H1 (cell line): ENCODE data around the gene CSPG5. TPM values are rescaled to one million over a fixed set of nuclear protein-coding genes. Genes with fewer than 3 reads are reported as not detected.

Experiments used
- CBX8 ChIP-seq: fragments of 300-800, 300-1000 bp; sonication (generic); IDR thresholded peaks from 2 replicates; pipeline ENCODE4 v1.7.1; 2016; ENCODE audit warnings: low read depth, low read length, borderline replicate concordance
- CHD7 ChIP-seq: fragments of 300-600 bp; sonication (generic); IDR thresholded peaks from 2 replicates; pipeline ENCODE4 v1.7.1; 2012; ENCODE audit warnings: low read length, moderate library complexity, mild to moderate bottlenecking, inconsistent platforms; ENCODE audit not compliant: insufficient replicate concordance
- CREB1 ChIP-seq: IDR thresholded peaks from 2 replicates; pipeline ENCODE4 v1.6.1; 2012; ENCODE audit warnings: inconsistent platforms
- EGR1 ChIP-seq: IDR thresholded peaks from 2 replicates; pipeline ENCODE4 v1.6.1; 2011; ENCODE audit warnings: low read depth, low read length, borderline replicate concordance
- EP300 ChIP-seq, 2 experiments: IDR thresholded peaks; 1 replicate in 1 of 2; 2 replicates in 1 of 2; pipeline ENCODE4 v1.6.1; 2011 to 2012; ENCODE audit warnings: low read depth in 2 of 2, low read length in 2 of 2, mild to moderate bottlenecking in 2 of 2, borderline replicate concordance in 1 of 2, inconsistent platforms in 1 of 2, moderate library complexity in 1 of 2
- KDM4A ChIP-seq: IDR thresholded peaks from one replicate; pipeline ENCODE4 v1.7.1; 2012; ENCODE audit warnings: low read depth, mild to moderate bottlenecking, moderate library complexity, low read length, inconsistent platforms; ENCODE audit not compliant: severe bottlenecking
- MAFK ChIP-seq: IDR thresholded peaks from 2 replicates; pipeline ENCODE4 v1.6.1; 2012; ENCODE audit warnings: low read depth, mild to moderate bottlenecking, improper control_type of control experiment, low read length
- NRF1 ChIP-seq: IDR thresholded peaks from 2 replicates; pipeline ENCODE4 v1.6.1; 2011; ENCODE audit warnings: mild to moderate bottlenecking, low read depth, low read length, improper control_type of control experiment
- SAP30 ChIP-seq: fragments of 300-600 bp; sonication (generic); IDR thresholded peaks from 2 replicates; pipeline ENCODE4 v1.7.1; 2012; ENCODE audit warnings: low read length, moderate library complexity, mild to moderate bottlenecking, inconsistent platforms; ENCODE audit not compliant: insufficient read depth, insufficient replicate concordance
- SP2 ChIP-seq: IDR thresholded peaks from 2 replicates; pipeline ENCODE4 v1.6.1; 2012; ENCODE audit warnings: mild to moderate bottlenecking, low read length, inconsistent platforms
- TEAD4 ChIP-seq: IDR thresholded peaks from 2 replicates; pipeline ENCODE4 v1.6.1; 2012; ENCODE audit warnings: low read depth, low read length, inconsistent platforms, mixed read lengths
- polyA plus RNA-seq, 7 experiments: library from polyadenylated mRNA; depleted of rRNA in 3 of 7; stranded (reverse) in 5 of 7; unstranded in 2 of 7; fragments of >200 nt in 5 of 7; fragments of 200-250 nt in 2 of 7; gene quantifications; 1 replicate in 5 of 7; 2 replicates in 1 of 7; 4 replicates in 1 of 7; pipeline versions ENCODE4 v1.2.1 to v1.2.3, GENCODE V29; 2011 to 2013; ENCODE audit warnings: missing spikeins in 2 of 7, mixed read lengths in 2 of 7
- total RNA-seq: library from RNA; stranded (reverse); fragmentation: NEBNext Ultra II Directional; extraction: Animal tissue kit (Norgen Biotek cat#: 25700); gene quantifications from 2 replicates; pipeline ENCODE4 v1.2.1, GENCODE V29; 2021
- TF ChIP-seq, protein P1 (sequence below): IDR thresholded peaks from 2 replicates; pipeline ENCODE4 v1.6.1; 2012; ENCODE audit warnings: inconsistent platforms

Gene CSPG5
- total and polyA plus RNA-seq, 2 of the 8 experiments (the other 6 are each of a cell fraction or from before 2014, with no cell fraction given), result 2.1 to 7.4 TPM

DNA sequence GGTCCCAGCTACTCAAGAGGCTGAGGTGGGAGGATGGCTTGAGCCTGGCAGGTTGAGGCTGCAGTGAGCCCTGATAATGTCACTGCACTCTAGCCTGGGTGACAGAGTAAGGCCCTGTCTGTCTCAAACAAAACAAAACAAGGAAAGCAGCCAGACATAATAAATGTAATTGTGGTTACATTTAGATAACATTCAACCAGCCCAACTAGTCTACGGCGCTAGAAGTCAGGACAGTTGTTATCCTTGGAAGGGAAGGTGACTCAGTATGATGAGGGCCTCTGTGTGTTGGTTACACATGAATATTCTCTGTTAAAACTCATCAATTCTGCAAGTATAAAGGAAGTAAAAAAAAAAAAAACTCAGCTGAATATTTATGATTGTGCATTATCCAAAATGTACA, 27.0 kb upstream of the CSPG5 start (continued):
- TF ChIP-seq CHD7 (no peak), EP300 (IDR thresholded peaks at IDR 0.05; ENCODE audit: borderline replicate concordance in 1 of 2, low read depth in 2 of 2, low read length in 2 of 2) (no peak), CREB1 (no peak), SAP30 (no peak), KDM4A (no peak), CBX8 (no peak), MAFK (no peak), EGR1 (no peak), TEAD4 (no peak), NRF1 (no peak), SP2 (no peak)
- TF ChIP-seq, protein P1, sequence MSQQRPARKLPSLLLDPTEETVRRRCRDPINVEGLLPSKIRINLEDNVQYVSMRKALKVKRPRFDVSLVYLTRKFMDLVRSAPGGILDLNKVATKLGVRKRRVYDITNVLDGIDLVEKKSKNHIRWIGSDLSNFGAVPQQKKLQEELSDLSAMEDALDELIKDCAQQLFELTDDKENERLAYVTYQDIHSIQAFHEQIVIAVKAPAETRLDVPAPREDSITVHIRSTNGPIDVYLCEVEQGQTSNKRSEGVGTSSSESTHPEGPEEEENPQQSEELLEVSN, result no peak
